HCT116 (cell line): ENCODE measurements around the gene SMAP2. TPM values are rescaled to one million over a fixed set of nuclear protein-coding genes. Genes with fewer than 3 reads are reported as not detected.
"Not testable (repeated sequence)": the region's sequence is repeated elsewhere in the genome, so short reads cannot be mapped to it uniquely, and the experiment has no call there.

Source experiments
- ATAC-seq: fragments of 200-7000 bp; cut with Tn5 transposase; 2 replicates; pipeline ENCODE4 v1.9.1; 2020; ENCODE audit warnings: mild to moderate bottlenecking, moderate library complexity
- Bru-seq: library from RNA; stranded (reverse); fragments of 400-500 nt; gene quantifications from one replicate; lab custom pipeline; 2021; lab: Mats Ljungman, UMichigan
- BruChase-seq, 2 experiments: library from RNA; stranded (reverse); fragments of 400-500 nt; gene quantifications; one replicate each; lab custom pipeline; 2021; lab: Mats Ljungman, UMichigan
- BruUV-seq: library from RNA; stranded (reverse); fragments of 400-500 nt; replicated peaks from 2 replicates; lab custom pipeline; 2021; lab: Mats Ljungman, UMichigan
- CTCF ChIA-PET: fragments of 300-600 bp; sonication (Branson Sonifier 250); formaldehyde crosslinking; loops from one replicate; lab custom pipeline; 2021; ENCODE audit warnings: antibody characterized with exemption; lab: Charles Lee
- POLR2A ChIA-PET: fragments of 300-600, 350-600 bp; sonication (Branson Sonifier 250); formaldehyde crosslinking; loops from one replicate; lab custom pipeline; 2021; ENCODE audit warnings: antibody characterized with exemption; lab: Charles Lee
- RAD21 ChIA-PET, 2 experiments: fragments of 300-600 bp; sonication (Branson Sonifier 250); formaldehyde crosslinking; loops; one replicate each; lab custom pipeline; 2023; ENCODE audit warnings: low total read pairs in 2 of 2; ENCODE audit not compliant: uncharacterized antibody in 2 of 2, unreplicated experiment in 2 of 2, low non-redundant PET in 1 of 2; lab: Charles Lee
- DNase-seq: peaks from one replicate; pipeline ENCODE4 v3.0.0-alpha.2; 2010; ENCODE audit warnings: low read depth, low spot score
- H2AFZ ChIP-seq: fragments of 200-600 bp; shearing (Covaris generic), sonication (generic); 2 replicates; pipeline ENCODE4 v1.6.1; 2017; ENCODE audit warnings: low read depth, mixed run types, mixed read lengths, antibody characterized with exemption, low read length; ENCODE audit not compliant: poor library complexity, severe bottlenecking
- H3K27ac ChIP-seq: 2 replicates; pipeline ENCODE4 v1.5.1; 2012; ENCODE audit warnings: low read depth, low read length
- H3K27me3 ChIP-seq: fragments of 200-600 bp; sonication (generic); 2 replicates; pipeline ENCODE4 v1.6.1; 2016; ENCODE audit warnings: mixed run types, low read length, mixed read lengths; ENCODE audit not compliant: insufficient read depth
- H3K36me3 ChIP-seq, 2 experiments: fragments of 200-500 bp in 1 of 2; fragments of 200-600 bp in 1 of 2; sonication (Bioruptor generic) in 1 of 2; sonication (generic) in 1 of 2; 2 replicates each; pipeline versions ENCODE4 v1.5.1 to v1.6.1; 2014 to 2016; ENCODE audit warnings: low read length in 2 of 2, inconsistent platforms in 1 of 2, mixed read lengths in 1 of 2, mixed run types in 1 of 2; ENCODE audit not compliant: insufficient read depth in 2 of 2, control insufficient read depth in 1 of 2
- H3K4me1 ChIP-seq, 2 experiments: fragments of 200-600 bp in 1 of 2; sonication (generic) in 1 of 2; 2 replicates each; pipeline versions ENCODE4 v1.5.1 to v1.6.1; 2012 to 2017; ENCODE audit warnings: low read length in 2 of 2, inconsistent platforms in 1 of 2, mild to moderate bottlenecking in 1 of 2, mixed read lengths in 1 of 2, mixed run types in 1 of 2, moderate library complexity in 1 of 2; ENCODE audit not compliant: insufficient read depth in 2 of 2, control insufficient read depth in 1 of 2
- H3K4me2 ChIP-seq: fragments of 200-600 bp; sonication (generic); 2 replicates; pipeline ENCODE4 v1.6.1; 2017; ENCODE audit warnings: mixed run types, low read length, mixed read lengths
- H3K4me3 ChIP-seq, 2 experiments: fragments of 200-600 bp in 1 of 2; sonication (generic) in 1 of 2; replicated peaks in 1 of 2; 2 replicates each; pipeline ENCODE4 v1.5.1; 2011 to 2016; ENCODE audit warnings: low read length in 2 of 2, control low read depth in 1 of 2, low read depth in 1 of 2, mild to moderate bottlenecking in 1 of 2, mixed read lengths in 1 of 2, mixed run types in 1 of 2
- H3K79me2 ChIP-seq: fragments of 200-600 bp; sonication (generic); 2 replicates; pipeline ENCODE4 v1.6.1; 2017; ENCODE audit warnings: mild to moderate bottlenecking, mixed run types, low read length, moderate library complexity, mixed read lengths; ENCODE audit not compliant: insufficient read depth
- H3K9ac ChIP-seq: fragments of 200-600 bp; sonication (generic); 2 replicates; pipeline ENCODE4 v1.6.1; 2016; ENCODE audit warnings: low read length, mixed read lengths
- H3K9me2 ChIP-seq: fragments of 200-600 bp; sonication (generic), shearing (Covaris generic); 2 replicates; pipeline ENCODE4 v1.6.1; 2017; ENCODE audit warnings: mixed run types, mild to moderate bottlenecking, moderate library complexity; ENCODE audit not compliant: insufficient read depth
- H3K9me3 ChIP-seq, 2 experiments: fragments of 200-500 bp in 1 of 2; fragments of 200-600 bp in 1 of 2; sonication (Bioruptor generic) in 1 of 2; sonication (generic) in 1 of 2; 2 replicates each; pipeline ENCODE4 v1.6.1; 2014 to 2017; ENCODE audit warnings: low read length in 2 of 2, mixed read lengths in 2 of 2, inconsistent platforms in 1 of 2, low read depth in 1 of 2, mild to moderate bottlenecking in 1 of 2, mixed run types in 1 of 2, moderate library complexity in 1 of 2; ENCODE audit not compliant: control insufficient read depth in 1 of 2, insufficient read depth in 1 of 2
- H4K20me1 ChIP-seq: fragments of 200-600 bp; sonication (generic), shearing (Covaris generic); 2 replicates; pipeline ENCODE4 v1.6.1; 2017; ENCODE audit warnings: mixed run types, mild to moderate bottlenecking, moderate library complexity; ENCODE audit not compliant: insufficient read depth
- EGR1 ChIP-seq: IDR thresholded peaks from 2 replicates; pipeline ENCODE4 v1.6.1; 2012; ENCODE audit warnings: low read depth
- JUND ChIP-seq: IDR thresholded peaks from 2 replicates; pipeline ENCODE4 v1.6.1; 2012
- POLR2A ChIP-seq: IDR thresholded peaks from 2 replicates; pipeline ENCODE4 v1.7.0; 2011; ENCODE audit warnings: borderline replicate concordance; ENCODE audit not compliant: insufficient read depth, insufficient read length; ENCODE audit errors: extremely low read depth
- POLR2AphosphoS5 ChIP-seq: IDR thresholded peaks from 2 replicates; pipeline ENCODE4 v1.6.1; 2011; ENCODE audit warnings: mild to moderate bottlenecking, low read depth, low read length, moderate library complexity
- ZFX ChIP-seq: fragments of 450-650 bp; IDR thresholded peaks from 2 replicates; pipeline ENCODE4 v1.6.1; 2017
- intact Hi-C: fragments of 100-400 bp; cut with micrococcal nuclease; formaldehyde crosslinking; loops from 2 replicates; pipeline ENCODE4 v1.10.0; 2022
- long read RNA-seq: library from polyadenylated mRNA; unstranded; transcript quantifications from one replicate; pipeline ENCODE4 v2.0.0, GENCODE V29; 2021; ENCODE audit not compliant: unreplicated experiment
- polyA plus RNA-seq: library from polyadenylated mRNA; unstranded; fragments of >200 nt; gene quantifications from 2 replicates; pipeline ENCODE4 v1.2.1, GENCODE V29; 2012; ENCODE audit warnings: missing spikeins
- total RNA-seq: library from RNA; stranded (reverse); gene quantifications from one replicate; pipeline ENCODE4 v1.2.1, GENCODE V29; 2021; ENCODE audit not compliant: unreplicated experiment

Gene SMAP2
- total RNA-seq: 16.4 TPM
- polyA plus RNA-seq: 16.6 and 19.8 TPM in 2 replicates
- Bru-seq, nascent RNA: percentile 55 among the genes with signal in this experiment
- percentile 72 among the genes with signal in this experiment for BruChase-seq, experiment 1, labeled RNA remaining after a 6-hour chase
- BruChase-seq, experiment 2, labeled RNA remaining after a 2-hour chase: percentile 70 among the genes with signal in this experiment
- long read RNA-seq, transcript SMAP2-202 (10 exons, 2,939 nt): major isoform, 52 of 62 reads
- long read RNA-seq, partial matches to known transcripts: 2 of 62 reads
- long read RNA-seq, other reads (novel, unspliced or antisense): 8 of 62 reads

GRCh38 chr1:40373323-40374283 lies at the start of gene SMAP2:
TSS of gene SMAP2 (plus strand) at chr1:40373727. CDS start at chr1:40374121, 394 bp downstream.
- no TSS peak for BruUV-seq
- peak; percentile 89 for DNase-seq
- intact Hi-C loops: no loop called here
- peak within 1 kb of the TSS; percentile 98 for H3K4me2 ChIP-seq
- H3K9me3 ChIP-seq: no peaks in the 10 kb centered on the region
- H3K4me1 ChIP-seq: peaks cover 9 to 17% of the 10 kb centered on the region in 2 experiments; a peak in 3 of 4 replicates
- ATAC-seq: peak; percentile 96
- peak within 1 kb of the TSS; percentile 60 for H3K27ac ChIP-seq
- TF ChIP-seq POLR2A: no peak
- TF ChIP-seq EGR1: peak; percentile 62; the same call in 1 of the 2 replicates
- peak; percentile 40; the same call in 1 of the 2 replicates for TF ChIP-seq ZFX
- no peak for TF ChIP-seq JUND
- peak; percentile 81 for TF ChIP-seq POLR2AphosphoS5
- ChIA-PET CTCF (interaction anchor here (0.7 to 2.6 kb wide), 6 partner anchors 10 to 273 kb away, joined by 3 to 10 read pairs (median 6); no protein-coding TSS in a partner anchor), POLR2A (interaction anchor here (0.6 to 1.4 kb wide), 4 partner anchors 9 to 233 kb away, joined by 3 to 5 read pairs (median 3); no protein-coding TSS in a partner anchor), RAD21 (interaction anchor here (0.6 to 1.2 kb wide), 4 partner anchors 35 to 249 kb away, joined by 3 to 4 read pairs (median 3); no protein-coding TSS in a partner anchor)
- H3K9ac ChIP-seq: peak within 1 kb of the TSS; percentile 75
- no peaks in the 10 kb centered on the region for H4K20me1 ChIP-seq
- no peaks in the 10 kb centered on the region for H3K36me3 ChIP-seq
- H3K9me2 ChIP-seq: no peaks in the 10 kb centered on the region
- H3K27me3 ChIP-seq: no peaks in the 10 kb centered on the region
- peak within 1 kb of the TSS; percentile 40 for H2AFZ ChIP-seq
- H3K4me3 ChIP-seq: peak within 1 kb of the TSS; percentile 81 to 89
- peaks cover 27% of the 10 kb centered on the region for H3K79me2 ChIP-seq

DNA sequence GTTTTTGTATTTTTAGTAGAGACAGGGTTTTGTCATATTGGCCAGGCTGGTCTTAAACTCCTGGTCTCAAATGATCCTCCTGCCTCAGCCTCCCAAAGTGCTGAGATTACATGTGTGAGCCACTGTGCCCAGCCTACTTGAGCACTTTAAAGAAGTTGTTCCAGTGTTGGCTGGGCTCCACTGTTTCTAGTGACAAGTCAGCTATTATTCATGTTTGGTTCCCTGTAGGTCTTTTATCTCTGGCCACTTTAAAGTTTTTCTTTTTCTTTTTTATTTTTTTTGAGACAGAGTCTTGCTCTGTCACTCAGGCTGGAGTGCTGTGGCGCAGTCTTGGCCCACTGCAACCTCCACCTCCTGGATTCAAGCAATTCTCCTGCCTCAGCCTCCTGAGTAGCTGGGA lies 42.1 kb upstream of the SMAP2 start:
- H3K9me3 ChIP-seq, DNase-seq, H3K27ac ChIP-seq, H3K9me2 ChIP-seq, H2AFZ ChIP-seq, H3K4me3 ChIP-seq, CTCF ChIA-PET, H3K4me2 ChIP-seq, H3K79me2 ChIP-seq, BruUV-seq, H3K9ac ChIP-seq, H3K4me1 ChIP-seq, ATAC-seq, POLR2A ChIA-PET, H3K27me3 ChIP-seq, H4K20me1 ChIP-seq, H3K36me3 ChIP-seq: not testable (repeated sequence)
- intact Hi-C loops: loop anchor here (10.0 kb wide), 1 partner anchor 517 kb away; no protein-coding TSS in a partner anchor
- RAD21 ChIA-PET: interaction anchor here in 1 of 2 experiments (0.6 kb wide), 1 partner anchor 73 kb away, joined by 3 read pairs; no protein-coding TSS in a partner anchor
